HG03565 (cell line): ENCODE data around the gene SON.
A peak's percentile ranks its signal among the peaks of the same experiment; 100 is the strongest.
"Not testable (repeated sequence)": the region's sequence is repeated elsewhere in the genome, so short reads cannot be mapped to it uniquely, and the experiment has no call there.

Source experiments
- ATAC-seq: cut with Tn5 transposase; IDR thresholded peaks from one replicate; pipeline ENCODE4 v1.9.1; 2021; ENCODE audit warnings: mild to moderate bottlenecking, moderate library complexity; ENCODE audit not compliant: unreplicated experiment

Gene SON, protein sequence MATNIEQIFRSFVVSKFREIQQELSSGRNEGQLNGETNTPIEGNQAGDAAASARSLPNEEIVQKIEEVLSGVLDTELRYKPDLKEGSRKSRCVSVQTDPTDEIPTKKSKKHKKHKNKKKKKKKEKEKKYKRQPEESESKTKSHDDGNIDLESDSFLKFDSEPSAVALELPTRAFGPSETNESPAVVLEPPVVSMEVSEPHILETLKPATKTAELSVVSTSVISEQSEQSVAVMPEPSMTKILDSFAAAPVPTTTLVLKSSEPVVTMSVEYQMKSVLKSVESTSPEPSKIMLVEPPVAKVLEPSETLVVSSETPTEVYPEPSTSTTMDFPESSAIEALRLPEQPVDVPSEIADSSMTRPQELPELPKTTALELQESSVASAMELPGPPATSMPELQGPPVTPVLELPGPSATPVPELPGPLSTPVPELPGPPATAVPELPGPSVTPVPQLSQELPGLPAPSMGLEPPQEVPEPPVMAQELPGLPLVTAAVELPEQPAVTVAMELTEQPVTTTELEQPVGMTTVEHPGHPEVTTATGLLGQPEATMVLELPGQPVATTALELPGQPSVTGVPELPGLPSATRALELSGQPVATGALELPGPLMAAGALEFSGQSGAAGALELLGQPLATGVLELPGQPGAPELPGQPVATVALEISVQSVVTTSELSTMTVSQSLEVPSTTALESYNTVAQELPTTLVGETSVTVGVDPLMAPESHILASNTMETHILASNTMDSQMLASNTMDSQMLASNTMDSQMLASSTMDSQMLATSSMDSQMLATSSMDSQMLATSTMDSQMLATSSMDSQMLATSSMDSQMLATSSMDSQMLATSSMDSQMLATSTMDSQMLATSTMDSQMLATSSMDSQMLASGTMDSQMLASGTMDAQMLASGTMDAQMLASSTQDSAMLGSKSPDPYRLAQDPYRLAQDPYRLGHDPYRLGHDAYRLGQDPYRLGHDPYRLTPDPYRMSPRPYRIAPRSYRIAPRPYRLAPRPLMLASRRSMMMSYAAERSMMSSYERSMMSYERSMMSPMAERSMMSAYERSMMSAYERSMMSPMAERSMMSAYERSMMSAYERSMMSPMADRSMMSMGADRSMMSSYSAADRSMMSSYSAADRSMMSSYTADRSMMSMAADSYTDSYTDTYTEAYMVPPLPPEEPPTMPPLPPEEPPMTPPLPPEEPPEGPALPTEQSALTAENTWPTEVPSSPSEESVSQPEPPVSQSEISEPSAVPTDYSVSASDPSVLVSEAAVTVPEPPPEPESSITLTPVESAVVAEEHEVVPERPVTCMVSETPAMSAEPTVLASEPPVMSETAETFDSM (N-terminal part only)

DNA sequence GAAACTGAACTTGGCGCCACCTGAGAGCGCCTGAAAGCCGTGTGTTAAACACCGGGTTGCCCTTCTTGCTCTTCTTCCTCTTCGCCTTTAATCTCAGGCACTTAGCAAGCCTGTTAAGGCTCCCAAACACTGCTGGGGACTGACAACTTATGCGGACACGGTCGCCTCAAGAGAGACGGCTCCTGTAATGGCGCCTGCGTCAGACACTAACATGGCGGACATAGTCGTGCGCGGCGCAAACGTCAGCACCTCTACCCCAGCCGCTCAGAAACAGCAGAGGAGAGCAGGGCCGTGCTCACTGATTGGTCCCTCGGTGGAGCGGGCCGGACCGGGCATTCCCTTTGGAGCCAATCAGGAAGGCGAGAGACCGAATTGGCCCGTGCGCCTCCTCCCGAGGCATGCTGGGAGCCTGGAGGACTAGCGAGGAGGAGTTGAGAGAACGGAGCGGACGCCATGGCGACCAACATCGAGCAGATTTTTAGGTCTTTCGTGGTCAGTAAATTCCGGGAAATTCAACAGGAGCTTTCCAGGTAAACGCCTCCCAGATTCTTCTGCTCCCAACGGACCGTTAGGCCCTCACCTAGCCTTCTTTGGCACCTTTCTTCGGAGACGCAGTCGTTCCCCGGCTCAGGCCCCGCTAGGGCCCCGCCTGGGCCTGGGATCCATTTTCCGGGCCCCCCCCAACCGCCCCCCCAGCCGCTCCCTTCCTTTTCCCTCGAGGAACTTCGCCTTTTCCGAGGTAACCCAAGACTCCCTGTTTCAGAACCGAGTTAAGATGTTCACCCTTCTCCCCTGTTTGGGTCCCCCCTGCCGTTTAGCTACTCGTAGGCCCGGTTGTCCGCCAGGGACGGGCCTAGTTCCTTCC is at the start of gene SON:
TSS of gene SON (plus strand) at position 399 of the 865 bp plus-strand sequence. CDS start at position 454, 55 bp downstream.
- peak; percentile 85 for ATAC-seq

DNA sequence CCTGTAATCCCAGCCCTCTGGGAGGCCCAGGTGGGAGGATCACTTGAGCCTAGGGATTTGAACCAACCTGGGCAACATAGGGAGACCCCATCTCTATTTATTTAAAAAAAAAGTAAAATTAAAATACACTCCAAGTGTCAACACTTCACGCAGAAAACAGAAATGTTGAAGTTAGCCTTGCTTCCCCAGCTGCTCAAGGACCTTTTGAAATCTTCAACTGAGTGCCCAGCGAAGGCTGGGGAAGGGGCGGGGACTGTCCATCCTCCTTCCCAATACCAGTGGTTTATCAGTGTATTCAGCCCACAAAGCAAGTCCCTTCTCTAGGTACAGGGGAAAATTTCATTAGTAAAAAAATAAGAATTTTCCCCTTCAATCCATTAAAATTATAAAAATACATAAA is 49.1 kb upstream of the SON start:
- no peak for ATAC-seq

DNA sequence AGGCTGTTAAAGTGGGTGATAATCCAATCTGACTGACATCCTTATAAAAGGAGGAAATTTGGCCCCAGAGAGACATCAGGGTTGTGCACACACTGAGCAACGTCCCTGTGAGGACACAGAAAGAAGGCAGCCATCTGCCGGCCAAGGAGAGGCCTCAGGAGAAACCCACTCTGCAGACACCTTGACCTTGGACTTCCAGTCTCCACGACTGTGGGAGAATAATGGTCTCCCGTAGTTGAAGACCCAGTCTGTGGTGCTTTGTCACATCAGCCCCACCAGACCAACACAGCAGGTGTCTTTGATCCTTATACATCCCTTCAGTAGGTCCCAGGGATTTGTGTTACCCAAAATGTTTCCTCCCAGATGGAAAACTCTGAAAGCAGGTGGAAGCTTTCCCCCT is 47.1 kb upstream of the SON start:
- ATAC-seq, result no peak

DNA sequence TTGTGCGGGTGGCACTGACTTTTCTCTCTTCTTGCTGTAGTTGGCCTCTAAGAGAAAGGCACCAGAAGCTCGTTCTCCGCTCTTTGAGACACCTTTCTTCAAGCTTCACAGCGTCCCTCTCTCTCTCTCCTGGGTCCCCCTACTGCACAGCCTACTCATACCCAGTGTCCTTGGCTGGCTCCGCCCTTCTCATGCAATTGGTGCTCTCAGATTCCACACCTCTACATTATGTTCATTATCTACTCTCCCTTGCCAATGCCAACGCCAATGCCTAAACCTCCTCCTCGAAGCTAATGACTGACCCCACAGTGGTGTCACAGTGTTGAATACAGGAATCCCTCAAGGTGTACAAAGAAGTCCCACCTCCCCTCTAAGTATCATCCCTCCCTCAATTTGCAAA is 46.5 kb upstream of the SON start:
- ATAC-seq, result no peak

DNA sequence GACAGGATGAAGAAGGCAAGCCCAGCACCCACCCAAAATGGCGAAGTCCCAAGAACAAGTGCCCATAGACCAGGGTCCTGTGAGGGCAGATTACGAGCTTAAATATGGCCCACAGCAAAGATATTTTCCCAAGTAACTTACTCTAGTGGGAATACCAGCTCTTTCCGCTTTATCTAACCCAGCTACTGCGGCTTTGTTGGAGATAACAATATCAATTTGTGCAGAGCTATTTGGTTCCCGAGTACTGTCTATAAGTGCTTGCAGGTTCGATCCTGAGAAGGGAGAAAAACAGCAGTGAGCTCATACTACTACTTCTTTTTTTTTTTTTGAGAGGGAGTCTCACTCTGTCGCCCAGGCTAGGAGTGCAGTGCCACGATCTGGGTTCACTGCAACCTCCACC is 37.0 kb upstream of the SON start:
- no peak for ATAC-seq

DNA sequence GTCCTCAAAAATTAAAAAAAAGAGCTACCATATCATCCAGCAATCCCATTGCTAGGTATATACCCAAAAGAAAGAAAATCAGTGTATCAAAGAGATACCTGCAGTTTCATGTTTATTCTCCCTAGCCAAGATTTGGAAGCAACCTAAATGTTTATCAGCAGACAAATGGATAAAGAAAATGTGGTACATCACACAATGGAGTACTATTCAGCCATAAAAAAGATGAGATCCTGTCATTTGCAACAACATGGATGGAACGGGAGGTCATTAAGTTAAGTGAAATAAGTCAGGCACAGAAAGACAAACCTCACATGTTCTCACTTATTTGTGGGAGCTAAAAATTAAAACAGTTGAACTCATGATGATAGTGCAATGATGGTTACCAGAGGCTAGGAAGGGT is 35.8 kb upstream of the SON start:
- ATAC-seq, result not testable (repeated sequence)

DNA sequence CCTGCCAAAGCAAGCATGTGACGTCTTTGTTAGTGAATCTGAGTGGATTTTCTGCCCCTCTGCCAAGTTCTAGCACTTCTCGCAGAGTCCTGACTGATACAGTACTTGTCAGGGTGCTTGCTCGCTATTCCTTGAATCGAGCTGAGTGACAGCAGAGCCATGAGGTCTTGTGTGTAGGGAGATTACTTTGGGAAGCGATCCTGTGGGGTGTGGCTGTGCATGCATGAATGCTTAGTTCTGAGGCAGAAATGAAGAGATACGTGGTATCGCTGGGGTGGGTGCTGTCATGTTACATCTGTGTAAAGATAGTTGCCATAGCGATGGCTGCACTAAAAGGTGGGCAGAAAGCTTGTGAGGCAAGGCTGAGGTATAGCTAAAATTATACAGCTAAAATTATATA is 32.0 kb upstream of the SON start:
- no peak for ATAC-seq

DNA sequence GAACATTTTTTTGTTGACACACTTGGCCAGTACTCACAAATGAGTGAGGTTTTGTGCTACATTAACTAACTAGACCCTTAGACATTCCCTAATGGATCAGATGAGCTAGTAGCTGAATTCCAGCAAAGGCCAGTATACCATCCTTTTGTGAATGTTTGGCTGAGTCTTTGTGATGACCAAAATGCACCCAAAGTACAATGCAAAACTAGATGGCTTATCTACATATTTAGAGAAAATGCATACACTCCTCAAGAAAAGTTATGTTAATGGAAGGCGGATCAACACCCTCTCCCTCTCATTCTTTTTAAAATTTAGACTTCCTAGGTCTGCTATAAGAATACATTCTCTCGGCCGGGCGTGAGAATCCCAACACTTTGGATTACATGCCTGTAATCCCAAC is 31.2 kb upstream of the SON start:
- no peak for ATAC-seq

DNA sequence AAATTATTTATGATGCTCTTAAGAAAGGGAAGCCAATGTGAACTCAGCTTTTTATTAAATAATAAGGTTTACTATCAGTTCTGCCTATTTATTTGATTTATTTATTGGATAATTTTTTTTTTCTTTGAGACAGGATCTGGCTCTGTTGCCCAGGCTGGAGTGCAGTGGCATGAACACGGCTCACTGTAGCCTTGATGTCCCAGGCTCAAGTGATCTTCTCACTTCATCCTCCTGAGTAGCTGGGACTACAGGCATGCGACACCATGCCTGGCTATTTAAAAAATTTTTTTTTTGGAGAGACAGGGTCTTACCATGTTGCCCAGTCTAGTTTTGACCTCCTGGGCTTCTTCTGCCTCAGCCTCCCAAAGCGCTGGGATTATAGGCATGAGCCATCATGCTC is 30.4 kb upstream of the SON start:
- no peak for ATAC-seq

DNA sequence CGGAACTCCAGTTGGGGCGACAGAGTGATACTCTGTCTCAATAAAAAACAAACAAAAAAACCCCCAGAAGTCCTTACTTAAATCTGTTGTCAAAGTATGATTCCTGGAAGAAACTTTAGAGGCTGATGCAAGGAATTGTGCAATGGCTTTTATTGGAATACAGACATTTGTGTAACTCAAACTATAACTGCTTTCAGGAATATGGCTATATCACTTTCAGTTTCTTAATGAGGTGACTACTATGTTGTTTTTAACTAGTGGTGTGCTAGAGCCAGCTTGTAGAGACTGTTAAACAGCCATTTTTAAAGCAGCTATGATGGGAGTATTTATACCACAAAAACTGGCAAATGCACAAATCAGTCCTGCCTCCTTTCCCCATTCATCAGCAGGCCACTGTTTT is 28.6 kb upstream of the SON start:
- ATAC-seq, result no peak

DNA sequence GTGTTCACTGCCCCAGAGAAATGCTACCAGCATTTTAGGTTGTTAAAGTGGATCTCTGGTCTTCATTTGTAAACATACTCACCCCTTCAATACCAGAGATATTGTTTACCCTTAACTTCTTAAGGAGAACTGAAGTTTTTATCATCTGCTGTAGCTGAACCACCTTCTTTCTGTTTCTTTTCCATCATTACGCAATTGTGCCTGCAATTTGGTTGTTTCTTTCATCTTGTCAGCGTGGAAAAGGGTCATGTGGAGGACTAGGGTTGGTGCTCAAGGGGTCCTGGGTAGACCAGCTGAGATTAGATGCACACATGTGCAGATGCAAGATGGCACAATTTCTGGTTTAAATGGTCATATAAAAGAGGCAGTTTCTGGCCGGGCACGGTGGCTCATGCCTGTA is 23.9 kb upstream of the SON start:
- no peak for ATAC-seq

DNA sequence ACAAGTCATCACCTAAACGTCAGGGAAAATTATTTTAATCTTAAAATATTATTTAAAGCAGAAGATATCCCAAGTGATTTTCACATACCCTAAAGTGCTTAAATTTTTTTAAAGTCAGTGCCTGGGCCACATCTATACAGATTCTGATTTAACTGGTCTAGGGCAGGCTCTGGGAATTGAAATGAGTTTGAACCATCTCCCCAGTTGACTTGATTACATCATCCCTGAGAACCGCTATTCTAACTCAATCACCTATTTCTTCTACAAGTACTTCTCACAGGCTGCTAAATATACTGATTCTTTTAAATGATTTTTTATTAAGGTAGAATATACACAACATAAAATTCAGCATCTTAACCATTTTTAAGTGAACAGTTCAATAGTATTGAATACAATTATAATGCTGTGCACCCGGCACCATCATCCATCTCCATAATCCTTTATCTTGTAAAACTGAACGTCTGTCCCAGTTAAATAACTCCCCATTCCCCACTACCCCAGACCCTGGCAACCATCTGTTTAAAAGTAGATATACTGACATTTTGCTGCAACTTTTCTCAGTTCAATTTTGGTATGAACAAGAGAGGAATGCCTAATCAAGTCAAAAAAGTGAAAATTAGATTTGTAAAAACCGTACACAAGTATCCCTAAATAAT is 20.4 kb upstream of the SON start:
- ATAC-seq, result no peak

DNA sequence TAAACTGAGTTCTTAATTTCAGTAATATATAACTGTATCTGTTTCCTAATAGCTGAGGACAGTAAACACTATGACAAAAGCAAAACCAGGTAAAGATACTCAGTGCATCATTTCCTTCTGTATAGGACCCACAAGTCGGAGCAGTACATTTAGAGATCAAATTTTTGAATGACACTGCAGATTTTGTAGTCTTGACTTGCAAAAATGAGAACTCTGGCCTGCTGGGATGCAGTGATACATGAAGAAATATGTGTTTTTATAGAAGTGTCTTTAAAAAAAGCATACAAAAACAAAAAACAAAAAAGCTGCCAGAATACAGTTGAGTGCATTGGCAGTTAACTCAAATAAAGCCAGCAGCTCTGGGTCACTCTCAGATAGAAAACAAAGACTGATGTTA is 19.9 kb upstream of the SON start:
- ATAC-seq, result no peak

DNA sequence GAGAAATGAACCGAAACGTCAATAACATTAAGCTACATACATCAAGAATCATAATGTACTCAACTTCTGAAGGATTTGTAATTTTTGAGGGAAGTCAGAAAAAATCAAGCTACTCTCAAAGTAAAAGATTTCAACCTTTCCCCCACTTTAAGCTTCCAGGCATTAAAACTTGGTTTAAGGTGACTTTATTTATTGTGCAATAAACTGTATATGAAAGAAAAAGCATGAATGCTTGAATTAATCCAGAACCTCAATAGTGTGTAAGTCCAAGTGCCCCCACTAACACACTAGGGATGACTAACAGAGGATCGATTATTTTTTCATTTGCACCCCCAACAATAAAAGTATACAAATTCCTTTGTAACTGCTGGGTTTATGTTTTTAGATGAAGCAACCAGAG is 11.8 kb upstream of the SON start:
- ATAC-seq, result no peak

DNA sequence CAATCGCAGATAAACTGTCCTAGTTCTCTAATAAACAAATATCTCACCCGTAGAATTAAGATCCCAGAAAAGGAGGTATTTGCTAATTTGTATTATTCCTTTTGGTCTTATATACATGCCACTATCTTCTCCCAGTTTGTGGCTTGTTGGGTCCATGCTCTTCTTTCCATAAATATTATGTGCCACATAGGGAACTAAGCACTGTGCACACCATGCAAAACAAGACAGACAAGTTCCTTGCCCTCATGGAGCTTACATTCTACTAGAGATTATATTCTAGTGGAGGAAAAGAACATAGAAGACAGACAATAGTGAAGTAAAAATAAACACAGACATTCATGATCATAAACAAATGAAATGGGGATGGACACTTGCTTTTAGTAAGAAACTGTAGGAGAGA is 5.6 kb upstream of the SON start:
- no peak for ATAC-seq

DNA sequence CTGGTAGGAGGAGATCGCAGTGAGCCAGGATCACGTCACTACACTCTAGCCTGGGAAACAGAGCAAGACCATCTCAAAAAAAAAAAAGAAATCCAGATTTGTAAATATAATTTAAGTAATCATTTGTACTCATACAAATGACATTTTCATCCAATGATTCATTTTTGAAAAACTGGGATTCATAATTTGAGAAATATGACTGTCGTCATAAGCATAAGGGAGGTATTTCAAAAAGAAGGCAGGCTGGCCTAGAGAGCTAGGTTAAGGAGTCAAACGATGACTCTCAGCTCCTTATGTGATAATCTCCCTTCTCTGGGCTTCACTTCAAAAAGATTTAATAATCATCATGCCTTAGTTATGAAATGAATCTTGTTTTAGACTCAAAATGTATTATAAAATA is 3.2 kb upstream of the SON start:
- ATAC-seq, result no peak

DNA sequence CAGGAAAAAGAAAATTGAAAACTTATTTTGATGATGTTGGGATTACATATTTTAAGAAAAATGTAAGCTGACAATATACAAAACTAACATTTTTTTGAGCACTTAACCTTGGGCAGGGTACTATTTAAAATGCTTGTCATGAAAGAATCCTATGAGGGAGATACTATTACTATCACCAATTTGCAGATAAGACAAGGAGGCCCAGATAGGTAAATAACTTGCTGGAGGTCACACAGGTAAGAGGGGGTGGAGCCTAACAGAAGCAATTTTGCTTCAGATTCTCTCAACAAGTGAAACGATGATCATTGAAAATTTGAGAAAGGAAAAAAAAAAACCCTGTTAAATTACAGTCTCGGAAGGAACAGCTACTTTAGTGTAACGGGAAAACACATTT is 2.1 kb upstream of the SON start:
- no peak for ATAC-seq

DNA sequence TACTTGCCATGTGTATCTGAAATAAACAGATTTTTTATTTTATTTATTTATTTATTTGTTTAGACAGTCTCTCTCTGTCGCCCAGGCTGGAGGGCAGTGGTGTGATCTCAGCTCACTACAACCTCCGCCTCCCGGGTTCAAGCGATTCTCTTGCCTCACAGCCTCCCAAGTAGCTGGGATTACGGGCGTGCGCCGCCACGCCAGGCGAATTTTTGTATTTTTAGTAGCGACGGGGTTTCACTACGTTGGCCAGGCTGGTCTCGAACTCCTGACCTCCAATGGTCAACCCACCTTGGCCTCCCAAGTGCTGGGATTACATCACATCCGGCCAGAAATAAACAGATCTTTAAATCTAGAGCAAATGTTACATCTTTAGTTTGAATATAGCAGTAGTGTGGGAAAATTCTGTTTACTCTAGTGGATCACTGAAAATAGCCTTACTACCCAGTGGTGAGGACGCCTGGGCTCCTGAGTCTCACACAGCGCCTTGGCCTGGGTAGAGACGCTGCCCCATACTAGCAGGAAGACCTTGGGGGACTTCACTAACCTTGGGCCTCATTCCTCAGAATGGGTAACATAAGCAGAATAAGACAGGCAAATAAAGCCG is 1.6 kb upstream of the SON start:
- no peak for ATAC-seq
